ENCODE results near the gene PTPRQ.
"Not testable (repeated sequence)": the region's sequence is repeated elsewhere in the genome, so short reads cannot be mapped to it uniquely, and the experiment has no call there.

PTPRQ gene

GRCh38 chr12:80670214-80670613, 226.2 kb downstream of the PTPRQ start:
- no peaks in the 10 kb centered on the region for H3K27me3 ChIP-seq
- no peak overlapping the region for H3K27ac ChIP-seq
- no peaks in the 10 kb centered on the region for H3K36me3 ChIP-seq
- no peak for TF ChIP-seq CTCF (IDR thresholded peaks at IDR 0.05)
- DNase-seq: no peak
- H3K4me1 ChIP-seq: no peaks in the 10 kb centered on the region
- intact Hi-C loops (cut with DNase I; ENCODE audit: low total_unique reads): no loop called here
- no peaks in the 10 kb centered on the region for H3K9me3 ChIP-seq
- H3K4me3 ChIP-seq: no peak overlapping the region

GRCh38 chr12:80676042-80676636, 232.1 kb downstream of the PTPRQ start:
- H3K27me3 ChIP-seq; H3K9me3 ChIP-seq; H3K4me3 ChIP-seq; DNase-seq; H3K36me3 ChIP-seq; intact Hi-C loops (cut with DNase I; ENCODE audit: low total_unique reads); H3K27ac ChIP-seq; H3K4me1 ChIP-seq: not testable (repeated sequence)

- intact Hi-C loops (cut with DNase I; ENCODE audit: low total_unique reads): no loop called here
- no peak overlapping the region for H3K4me3 ChIP-seq
- no peak for DNase-seq
- H3K9me3 ChIP-seq: no peaks in the 10 kb centered on the region
- no peaks in the 10 kb centered on the region for H3K27me3 ChIP-seq
- no peaks in the 10 kb centered on the region for H3K4me1 ChIP-seq
- no peaks in the 10 kb centered on the region for H3K36me3 ChIP-seq
- H3K27ac ChIP-seq: no peak overlapping the region
- TF ChIP-seq CTCF (IDR thresholded peaks at IDR 0.05): no peak
Observed at GRCh38 chr12:80676856-80677255, 232.8 kb downstream of the PTPRQ start.

- DNase-seq: no peak
- TF ChIP-seq CTCF (IDR thresholded peaks at IDR 0.05): no peak
- no peaks in the 10 kb centered on the region for H3K4me1 ChIP-seq
- H3K27me3 ChIP-seq: no peaks in the 10 kb centered on the region
- H3K27ac ChIP-seq: no peak overlapping the region
- no peaks in the 10 kb centered on the region for H3K9me3 ChIP-seq
- intact Hi-C loops (cut with DNase I; ENCODE audit: low total_unique reads): no loop called here
- no peak overlapping the region for H3K4me3 ChIP-seq
- no peaks in the 10 kb centered on the region for H3K36me3 ChIP-seq
Observed at GRCh38 chr12:80677994-80678393, 234.0 kb downstream of the PTPRQ start.

- H3K36me3 ChIP-seq: no peaks in the 10 kb centered on the region
- no peak overlapping the region for H3K27ac ChIP-seq
- no peaks in the 10 kb centered on the region for H3K4me1 ChIP-seq
- TF ChIP-seq CTCF (IDR thresholded peaks at IDR 0.05): no peak
- H3K27me3 ChIP-seq: no peaks in the 10 kb centered on the region
- no peaks in the 10 kb centered on the region for H3K9me3 ChIP-seq
- intact Hi-C loops (cut with DNase I; ENCODE audit: low total_unique reads): no loop called here
- H3K4me3 ChIP-seq: no peak overlapping the region
- DNase-seq: no peak
Observed at GRCh38 chr12:80679346-80680131, 235.5 kb downstream of the PTPRQ start.

- no peak for DNase-seq
- TF ChIP-seq CTCF (IDR thresholded peaks at IDR 0.05): no peak
- Histone ChIP-seq H3K36me3 (no peaks in the 10 kb centered on the region), H3K27ac (no peak overlapping the region), H3K27me3 (no peaks in the 10 kb centered on the region), H3K4me3 (no peak overlapping the region), H3K4me1 (no peaks in the 10 kb centered on the region), H3K9me3 (no peaks in the 10 kb centered on the region)
- intact Hi-C loops (cut with DNase I; ENCODE audit: low total_unique reads): no loop called here
Observed at GRCh38 chr12:80681287-80681686, 237.3 kb downstream of the PTPRQ start.
